ENCODE results near the gene CMTM3.
"Not testable (repeated sequence)": the region's sequence is repeated elsewhere in the genome, so short reads cannot be mapped to it uniquely, and the experiment has no call there.

The CMTM3 gene

GRCh38 chr16:66585481-66586239 lies 18.8 kb upstream of the CMTM3 start:
- no peak for DNase-seq (ENCODE audit: low spot score)

- DNase-seq (ENCODE audit: low spot score) = no peak
These were observed 16.5 kb upstream of the CMTM3 start for GRCh38 chr16:66587881-66588600.

GRCh38 chr16:66588981-66589713 lies 15.4 kb upstream of the CMTM3 start:
- DNase-seq (ENCODE audit: low spot score) = peak; percentile 75

GRCh38 chr16:66590322-66590721 lies 14.2 kb upstream of the CMTM3 start:
- DNase-seq (ENCODE audit: low spot score) = peak; percentile 46

- DNase-seq (ENCODE audit: low spot score) = no peak
These were observed 13.5 kb upstream of the CMTM3 start for GRCh38 chr16:66591018-66591417.

GRCh38 chr16:66592241-66592640 lies 12.3 kb upstream of the CMTM3 start:
- DNase-seq (ENCODE audit: low spot score) = no peak

GRCh38 chr16:66592814-66593213 lies 11.7 kb upstream of the CMTM3 start:
- no peak for DNase-seq (ENCODE audit: low spot score)

- DNase-seq (ENCODE audit: low spot score) = no peak
These were observed 9.8 kb upstream of the CMTM3 start for GRCh38 chr16:66594739-66595138.

- not testable (repeated sequence) for DNase-seq (ENCODE audit: low spot score)
These were observed 7.9 kb upstream of the CMTM3 start for GRCh38 chr16:66596559-66596958.

- no peak for DNase-seq (ENCODE audit: low spot score)
These were observed 7.3 kb upstream of the CMTM3 start for GRCh38 chr16:66596986-66597848.

GRCh38 chr16:66598111-66598510 lies 6.4 kb upstream of the CMTM3 start:
- DNase-seq (ENCODE audit: low spot score) = no peak

- DNase-seq (ENCODE audit: low spot score) = no peak
These were observed 4.8 kb upstream of the CMTM3 start for GRCh38 chr16:66599726-66600125.

- no peak for DNase-seq (ENCODE audit: low spot score)
These were observed 4.0 kb upstream of the CMTM3 start for GRCh38 chr16:66600477-66600876.

GRCh38 chr16:66601471-66601870 lies 3.0 kb upstream of the CMTM3 start:
- no peak for DNase-seq (ENCODE audit: low spot score)

GRCh38 chr16:66603537-66604375 lies 748 bp upstream of the CMTM3 start:
- peak; percentile 83 for DNase-seq (ENCODE audit: low spot score)

- peak; percentile 35 for DNase-seq (ENCODE audit: low spot score)
These were observed 874 bp downstream of the CMTM3 start for GRCh38 chr16:66605177-66605978.

GRCh38 chr16:66605979-66606751 lies 1.7 kb downstream of the CMTM3 start:
- DNase-seq (ENCODE audit: low spot score) = no peak

- DNase-seq (ENCODE audit: low spot score) = peak; percentile 84
These were observed 4.0 kb downstream of the CMTM3 start for GRCh38 chr16:66608241-66609138.
